Stomach (tissue), 9 donors: Measurements from ENCODE around the gene MRPS33. TPM values are rescaled to one million over a fixed set of nuclear protein-coding genes. Genes with fewer than 3 reads are reported as not detected.
A peak's percentile ranks its signal among the peaks of the same experiment; 100 is the strongest.

ENCODE experiments used
- DNase-seq, 2 donors: peaks; one replicate each; pipeline versions ENCODE4 v3.0.0 to v3.0.0-alpha.2; 2013 to 2019
- H3K27ac ChIP-seq, 5 donors: fragments of 200-600 bp in 4 of 5; sonication (generic) in 4 of 5; one replicate each; pipeline ENCODE4 v1.5.1; 2013 to 2019; ENCODE audit warnings: mild to moderate bottlenecking in 1 of 5, moderate library complexity in 1 of 5
- H3K27me3 ChIP-seq, 3 donors: fragments of 200-600 bp; sonication (generic); one replicate each; pipeline ENCODE4 v1.5.1; 2017 to 2019; ENCODE audit warnings: mixed run types in 1 of 3
- H3K36me3 ChIP-seq, 4 donors: fragments of 200-600 bp; sonication (generic); 1 replicate in 3 of 4; 2 replicates in 1 of 4; pipeline ENCODE4 v1.5.1; 2016 to 2019
- H3K4me1 ChIP-seq, 4 donors: fragments of 200-600 bp; sonication (generic); one replicate each; pipeline ENCODE4 v1.5.1; 2016 to 2019
- H3K4me3 ChIP-seq, 4 donors: fragments of 200-600 bp; sonication (generic) in 3 of 4; one replicate each; pipeline ENCODE4 v1.5.1; 2016 to 2019; ENCODE audit warnings: mild to moderate bottlenecking in 1 of 4
- H3K9me3 ChIP-seq, 4 donors: fragments of 200-600 bp; sonication (generic); one replicate each; pipeline ENCODE4 v1.5.1; 2016 to 2019
- CTCF ChIP-seq, 7 experiments: fragments of 450-650 bp in 4 of 7; fragments of 200-600 bp in 3 of 7; sonication (generic) in 3 of 7; IDR thresholded peaks; one replicate each; pipeline ENCODE4 v1.5.1; 2016 to 2019; ENCODE audit warnings: antibody characterized with exemption in 7 of 7, control low read depth in 2 of 7, mild to moderate bottlenecking in 1 of 7
- EP300 ChIP-seq: sonication (generic); formaldehyde crosslinking; IDR thresholded peaks from one replicate; pipeline ENCODE4 v1.6.1; 2017; ENCODE audit warnings: antibody characterized with exemption
- POLR2A ChIP-seq, 4 donors: fragments of 450-650 bp; IDR thresholded peaks; one replicate each; pipeline ENCODE4 v1.6.1; 2016; ENCODE audit warnings: antibody characterized with exemption in 4 of 4, control low read depth in 2 of 4, mild to moderate bottlenecking in 1 of 4, moderate library complexity in 1 of 4
- POLR2AphosphoS5 ChIP-seq, 3 donors: sonication (generic); formaldehyde crosslinking; IDR thresholded peaks; one replicate each; pipeline ENCODE4 v1.6.1; 2016; ENCODE audit warnings: antibody characterized with exemption in 3 of 3
- WGBS, 5 donors: extraction: QIAGEN DNeasy Blood & Tissue Kit in 3 of 5; methylation state at CpG; one replicate each; pipeline versions ENCODE4 v1.1.5 to v1.1.7; 2013 to 2018; 5-methylcytosine and 5-hydroxymethylcytosine counted together
- intact Hi-C: fragments of 100-400 bp; cut with DNase I; formaldehyde crosslinking; loops from one replicate; pipeline ENCODE4 v1.15.1; 2023; ENCODE audit warnings: low total_unique reads
- polyA plus RNA-seq, 3 donors: library from polyadenylated mRNA; stranded (reverse); fragments of 200-250 nt; gene quantifications; one replicate each; pipeline ENCODE4 v1.2.3, GENCODE V29; 2013
- total RNA-seq, 5 donors: library from RNA; depleted of rRNA; stranded (reverse); fragments of >200 nt; gene quantifications; one replicate each; pipeline versions ENCODE4 v1.1.0 to v1.2.3, GENCODE V29; 2014 to 2016
- donor health status: healthy with polysubstance abuse.
- donor health status: Bipolar disorder and iron deficiency.
- donor health status: healthy.

The MRPS33 gene
- total and polyA plus RNA-seq, 8 donors: 0.89 to 99.9 (median 51.3) TPM; not detected in 1

GRCh38 chr7:141053626-141054025, 38.9 kb upstream of the MRPS33 start:
- Histone ChIP-seq H3K27me3 (no peaks in the 10 kb centered on the region), H3K9me3 (peaks cover 0 to 13% (median 7%) of the 10 kb centered on the region in 4 donors), H3K36me3 (no peaks in the 10 kb centered on the region), H3K27ac (no peak overlapping the region), H3K4me3 (no peak overlapping the region), H3K4me1 (no peaks in the 10 kb centered on the region)
- DNase-seq: peak in 1 of 2 donors; percentile 31
- 37 to 54% (median 47%) methylated on average over 9 of the region's 9 CpGs for WGBS, 5 donors
- TF ChIP-seq POLR2AphosphoS5 (IDR thresholded peaks at IDR 0.05) (no peak), CTCF (IDR thresholded peaks at IDR 0.05) (no peak), EP300 (no peak), POLR2A (IDR thresholded peaks at IDR 0.05) (no peak)
- intact Hi-C loops: no loop called here

GRCh38 chr7:141045842-141046620, 31.3 kb upstream of the MRPS33 start:
- no peak overlapping the region for H3K4me3 ChIP-seq
- no peaks in the 10 kb centered on the region for H3K4me1 ChIP-seq
- no peaks in the 10 kb centered on the region for H3K27me3 ChIP-seq
- DNase-seq: no peak
- H3K36me3 ChIP-seq: no peaks in the 10 kb centered on the region
- TF ChIP-seq CTCF (IDR thresholded peaks at IDR 0.05): no peak
- TF ChIP-seq POLR2AphosphoS5 (IDR thresholded peaks at IDR 0.05): no peak
- TF ChIP-seq POLR2A (IDR thresholded peaks at IDR 0.05): no peak
- no peak for TF ChIP-seq EP300
- intact Hi-C loops: no loop called here
- H3K9me3 ChIP-seq: no peaks in the 10 kb centered on the region
- WGBS, 5 donors: 69 to 78% (median 72%) methylated on average over 7 of the region's 7 CpGs
- H3K27ac ChIP-seq: no peak overlapping the region

- no peak overlapping the region for H3K27ac ChIP-seq
- TF ChIP-seq EP300 (no peak), POLR2A (IDR thresholded peaks at IDR 0.05) (no peak), POLR2AphosphoS5 (IDR thresholded peaks at IDR 0.05) (no peak), CTCF (IDR thresholded peaks at IDR 0.05) (no peak)
- 45 to 54% (median 51%) methylated on average over 7 of the region's 7 CpGs for WGBS, 5 donors
- intact Hi-C loops: no loop called here
- DNase-seq: no peak
- H3K27me3 ChIP-seq: no peaks in the 10 kb centered on the region
- no peaks in the 10 kb centered on the region for H3K4me1 ChIP-seq
- H3K9me3 ChIP-seq: no peaks in the 10 kb centered on the region
- H3K36me3 ChIP-seq: no peaks in the 10 kb centered on the region
- H3K4me3 ChIP-seq: no peak overlapping the region
These were observed 30.5 kb upstream of the MRPS33 start for GRCh38 chr7:141045126-141045841.

- H3K27me3 ChIP-seq: no peaks in the 10 kb centered on the region
- H3K4me3 ChIP-seq: no peak overlapping the region
- H3K4me1 ChIP-seq: no peaks in the 10 kb centered on the region
- no peaks in the 10 kb centered on the region for H3K9me3 ChIP-seq
- TF ChIP-seq POLR2A (IDR thresholded peaks at IDR 0.05) (no peak), CTCF (IDR thresholded peaks at IDR 0.05) (no peak), POLR2AphosphoS5 (IDR thresholded peaks at IDR 0.05) (no peak), EP300 (no peak)
- WGBS, 5 donors: 79 to 85% (median 84%) methylated on average over 4 of the region's 4 CpGs
- H3K36me3 ChIP-seq: no peaks in the 10 kb centered on the region
- intact Hi-C loops: no loop called here
- DNase-seq: no peak
- H3K27ac ChIP-seq: no peak overlapping the region
These were observed 28.9 kb upstream of the MRPS33 start for GRCh38 chr7:141043616-141044015.
